Measurements from ENCODE around the gene CRADD.

CRADD gene

DNA sequence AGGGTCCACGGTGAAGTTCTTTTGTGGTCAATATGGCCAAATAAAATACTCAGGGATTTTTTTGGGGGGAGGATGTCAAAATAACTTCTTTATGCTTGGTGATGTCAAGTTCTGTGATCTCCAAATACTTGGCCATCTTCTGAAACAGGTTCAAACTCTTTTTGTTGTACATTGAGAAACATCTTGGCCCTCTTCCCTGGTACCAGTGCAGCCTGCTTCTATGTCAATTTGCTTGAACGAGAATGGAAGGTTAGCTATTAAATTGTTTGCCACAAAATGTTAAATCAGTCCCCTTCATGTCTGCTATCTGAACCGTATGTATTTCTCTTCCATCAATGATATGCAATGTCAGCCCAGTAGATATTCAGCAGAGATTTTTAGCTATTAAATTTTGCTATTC, 6.1 kb upstream of the CRADD start:
- DNase-seq (ENCODE audit: low read depth) = no peak

DNA sequence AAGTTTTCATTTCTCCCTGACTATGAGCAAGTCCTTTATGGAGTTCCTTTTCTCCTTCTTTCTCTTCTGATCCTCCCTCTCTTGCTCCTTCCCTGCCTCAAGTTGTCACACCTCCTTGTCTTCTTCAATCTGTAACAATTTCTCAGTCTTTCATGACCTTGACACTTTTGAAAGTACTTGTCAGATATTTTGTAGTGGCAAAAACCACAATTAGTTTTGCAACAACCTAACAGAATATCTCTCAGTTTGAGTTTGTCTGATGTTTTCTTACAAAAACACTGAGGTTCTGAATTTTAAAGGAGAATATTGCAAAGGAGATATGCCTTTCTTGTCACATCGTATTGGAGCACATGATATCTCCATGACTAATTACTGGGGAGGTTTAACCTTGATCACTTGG, 4.1 kb upstream of the CRADD start:
- no peak for DNase-seq (ENCODE audit: low read depth)

DNA sequence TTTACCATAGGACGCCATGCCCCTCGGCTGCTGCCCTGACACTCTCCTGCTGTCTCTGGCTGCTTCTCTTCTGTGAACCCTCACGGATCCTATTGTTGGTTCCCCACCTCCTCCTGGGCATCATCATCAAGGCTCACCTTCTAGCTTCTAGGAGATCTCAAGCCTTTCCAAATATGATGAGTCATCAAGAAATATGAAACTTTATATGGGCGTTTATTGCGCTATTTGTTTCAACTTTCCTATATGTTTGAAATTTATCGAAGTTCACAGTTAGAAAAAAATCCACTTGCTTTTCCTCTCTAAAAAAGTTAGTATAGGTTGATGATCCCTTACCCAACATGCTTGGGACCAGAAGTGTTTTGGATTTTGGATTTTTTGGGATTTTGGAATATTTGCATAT, 2.8 kb upstream of the CRADD start:
- no peak for DNase-seq (ENCODE audit: low read depth)

DNA sequence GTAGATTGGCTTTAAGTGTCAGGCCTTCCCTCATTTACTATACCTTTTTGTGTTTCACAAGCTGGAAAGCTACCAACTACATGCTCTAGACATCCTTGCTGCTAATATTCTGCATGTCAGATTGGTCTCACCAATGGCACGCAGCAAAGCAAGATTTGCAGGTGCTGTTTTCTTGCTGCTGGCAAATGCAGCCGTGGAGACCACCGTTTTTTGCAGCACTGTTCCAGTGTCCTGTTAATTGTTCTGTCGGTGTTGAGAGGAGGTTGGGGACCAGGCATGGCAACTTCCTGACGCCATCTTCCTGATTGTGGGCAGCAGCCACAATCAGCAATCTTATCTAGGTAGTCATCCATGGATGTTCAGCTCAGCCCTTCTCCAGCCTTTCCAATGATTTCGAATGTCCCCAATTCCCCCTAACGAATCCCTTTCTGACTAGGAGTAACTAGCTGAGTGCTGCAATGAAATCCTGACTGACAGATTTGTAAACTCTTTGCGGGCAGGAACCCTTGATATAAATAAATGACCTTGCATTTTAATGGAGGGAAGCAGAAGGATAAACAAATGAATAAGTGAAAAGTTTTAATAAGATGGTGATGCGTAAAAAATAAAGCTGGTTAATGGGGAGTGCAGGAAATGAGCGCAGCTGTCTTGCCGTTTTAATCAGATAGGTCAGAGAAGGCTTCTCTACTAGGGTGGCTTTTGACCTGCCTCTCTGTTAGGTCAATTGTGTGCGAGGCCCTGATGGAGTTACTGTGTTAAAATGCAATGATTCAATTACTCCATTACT, 574 bp upstream of the CRADD start:
- no peak for DNase-seq (ENCODE audit: low read depth)

DNA sequence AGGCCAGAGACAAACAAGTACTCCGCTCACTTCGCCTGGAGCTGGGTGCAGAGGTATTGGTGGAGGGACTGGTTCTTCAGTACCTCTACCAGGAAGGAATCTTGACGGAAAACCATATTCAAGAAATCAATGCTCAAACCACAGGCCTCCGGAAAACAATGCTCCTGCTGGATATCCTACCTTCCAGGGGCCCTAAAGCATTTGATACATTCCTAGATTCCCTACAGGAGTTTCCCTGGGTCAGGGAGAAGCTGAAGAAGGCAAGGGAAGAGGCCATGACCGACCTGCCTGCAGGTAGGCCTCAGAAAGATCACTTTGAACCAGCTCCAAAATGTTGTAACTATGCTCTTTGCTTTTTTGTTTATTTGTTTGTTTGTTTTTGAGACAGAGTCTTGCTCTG, 1.6 kb downstream of the CRADD start:
- DNase-seq (ENCODE audit: low read depth) = no peak

DNA sequence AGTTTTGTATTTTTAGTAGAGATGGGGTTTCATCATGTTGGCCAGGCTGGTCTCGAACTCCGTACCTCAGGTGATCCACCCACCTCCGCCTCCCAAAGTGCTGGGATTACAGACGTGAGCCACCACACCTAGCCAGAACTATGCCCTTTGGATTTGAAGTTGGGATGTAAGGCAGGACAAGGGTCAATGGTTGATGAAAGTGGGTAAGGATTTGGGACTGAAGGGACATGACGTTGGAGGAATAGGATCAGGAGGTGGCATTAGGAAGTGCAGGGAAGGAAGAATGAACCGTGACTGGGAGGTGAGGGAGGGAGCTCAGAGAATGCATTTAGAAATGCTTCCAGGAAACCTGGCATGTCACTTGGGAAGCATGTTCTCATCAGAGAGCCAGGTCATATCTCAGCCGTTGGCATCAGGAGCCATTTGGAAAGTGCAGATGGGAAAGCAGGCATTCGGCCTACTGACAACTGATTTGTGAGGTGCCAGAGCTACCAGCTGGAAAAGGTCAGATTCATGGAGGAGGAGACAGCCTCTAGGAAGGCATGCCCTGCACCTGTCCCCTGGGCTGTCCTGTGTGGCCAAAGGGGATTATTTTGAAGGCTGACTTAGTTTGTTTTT, 2.2 kb downstream of the CRADD start:
- DNase-seq (ENCODE audit: low read depth) = no peak

DNA sequence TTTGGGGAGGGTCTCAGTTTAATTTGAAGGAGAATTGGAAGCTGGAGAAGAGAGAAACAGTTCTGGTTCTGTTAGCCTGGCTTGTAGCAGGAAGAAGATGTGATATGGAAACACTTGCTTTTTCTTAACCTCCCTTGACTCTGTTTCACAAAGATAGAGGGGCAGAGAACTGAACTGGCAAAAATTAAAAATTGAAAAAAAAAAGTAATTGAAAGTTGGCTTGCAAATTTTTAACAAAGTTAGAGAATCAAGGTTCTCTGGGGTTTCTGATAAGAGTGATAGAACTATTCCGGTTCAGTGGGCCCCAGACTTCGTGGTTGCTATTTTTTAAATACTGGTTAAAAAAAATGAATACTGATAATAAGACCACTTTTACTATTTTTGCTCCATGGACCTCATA, 2.8 kb downstream of the CRADD start:
- no peak for DNase-seq (ENCODE audit: low read depth)

DNA sequence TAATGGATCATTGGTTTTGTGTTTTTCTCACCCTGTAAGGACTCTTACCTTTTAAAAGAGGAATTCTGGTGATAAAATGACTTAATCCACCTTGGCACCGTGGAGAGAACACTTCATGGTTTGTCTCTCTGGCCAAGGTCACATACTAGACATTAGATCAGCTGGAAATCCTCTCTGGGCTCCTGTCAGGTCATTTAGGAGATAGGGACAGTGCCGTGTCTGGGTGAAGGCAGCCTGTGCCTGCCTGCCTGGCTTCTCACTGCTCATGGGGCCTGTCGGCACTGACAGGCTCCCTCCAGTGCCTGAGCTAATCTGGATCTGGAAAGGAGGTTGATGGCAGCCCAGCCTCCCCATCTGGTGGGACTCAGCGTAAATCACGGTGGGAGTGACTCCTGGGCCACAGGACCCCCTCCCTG, 5.7 kb downstream of the CRADD start:
- DNase-seq (ENCODE audit: low read depth) = no peak

DNA sequence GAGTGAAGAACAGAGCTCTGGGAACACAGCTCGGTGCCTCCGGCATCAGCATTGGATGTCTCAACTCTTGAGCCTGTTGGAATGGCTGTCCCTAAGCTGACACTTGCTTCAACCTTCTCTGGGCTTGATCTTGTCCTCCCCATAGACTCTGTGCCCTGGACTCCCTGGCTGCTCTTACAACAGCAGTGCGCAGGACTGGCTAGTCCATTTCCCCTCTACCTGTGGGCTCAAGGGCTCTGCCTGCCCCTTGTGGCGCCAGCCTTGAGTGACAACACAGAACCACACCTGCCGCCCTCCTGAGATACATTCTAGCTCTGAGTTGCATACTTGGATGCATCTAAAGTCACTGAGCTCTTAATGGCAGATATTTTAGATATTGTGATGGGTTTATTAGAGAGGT, 6.2 kb downstream of the CRADD start:
- DNase-seq (ENCODE audit: low read depth) = no peak

DNA sequence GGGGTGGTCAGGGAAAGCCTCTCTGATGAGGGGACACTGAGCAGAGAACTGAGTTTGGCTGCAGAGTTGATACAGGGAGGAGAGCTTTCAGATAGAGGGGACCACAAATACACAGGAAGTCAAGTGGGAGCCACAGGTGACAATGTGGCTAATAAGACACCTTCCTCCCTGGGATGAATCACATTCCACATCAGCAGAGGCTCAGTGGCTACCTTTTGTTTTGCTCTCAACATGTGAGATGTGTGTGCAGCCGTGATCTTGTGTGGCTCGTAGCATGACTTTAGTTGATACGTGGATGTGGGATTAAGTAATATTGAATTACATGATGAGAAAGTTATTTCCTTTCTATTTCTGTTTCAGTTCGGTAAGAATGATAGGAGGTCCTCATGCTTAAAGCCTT, 7.5 kb downstream of the CRADD start:
- DNase-seq (ENCODE audit: low read depth) = no peak

DNA sequence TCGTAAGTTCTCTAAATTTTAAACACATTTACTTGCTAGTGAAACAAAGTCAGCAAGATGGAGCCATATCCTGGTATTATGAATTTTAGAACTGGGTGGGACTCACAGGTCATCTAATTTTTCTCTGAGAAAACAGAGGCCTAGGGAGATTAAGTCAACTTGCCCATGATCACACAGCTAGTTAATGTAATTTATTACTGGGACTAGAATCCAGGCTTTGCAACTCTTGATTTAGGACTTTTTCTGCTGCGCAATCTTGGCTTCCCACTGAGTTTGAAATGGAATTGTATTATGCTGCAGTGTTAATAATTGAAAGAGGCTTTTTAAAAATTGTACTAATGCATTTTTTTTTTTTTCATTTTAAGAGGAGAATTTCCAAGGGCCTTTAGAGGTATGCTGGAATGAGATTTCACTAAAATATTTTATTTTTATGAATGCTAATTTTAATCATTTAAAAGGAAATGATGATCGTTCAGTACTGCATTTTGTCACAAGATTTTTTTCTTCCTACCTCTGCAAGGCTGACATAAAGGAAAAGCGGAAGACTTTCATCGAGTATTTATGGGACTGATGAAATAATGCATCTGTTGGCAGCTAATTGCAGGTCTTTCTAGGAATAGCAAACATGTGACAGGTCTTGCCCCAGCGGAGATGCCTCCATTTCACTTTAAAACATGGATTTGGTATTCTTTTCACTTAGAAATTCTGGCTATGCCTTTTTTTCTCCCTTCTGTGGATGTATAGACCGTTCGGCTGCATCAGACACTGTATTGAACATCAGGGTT, 9.6 kb downstream of the CRADD start:
- no peak for DNase-seq (ENCODE audit: low read depth)

DNA sequence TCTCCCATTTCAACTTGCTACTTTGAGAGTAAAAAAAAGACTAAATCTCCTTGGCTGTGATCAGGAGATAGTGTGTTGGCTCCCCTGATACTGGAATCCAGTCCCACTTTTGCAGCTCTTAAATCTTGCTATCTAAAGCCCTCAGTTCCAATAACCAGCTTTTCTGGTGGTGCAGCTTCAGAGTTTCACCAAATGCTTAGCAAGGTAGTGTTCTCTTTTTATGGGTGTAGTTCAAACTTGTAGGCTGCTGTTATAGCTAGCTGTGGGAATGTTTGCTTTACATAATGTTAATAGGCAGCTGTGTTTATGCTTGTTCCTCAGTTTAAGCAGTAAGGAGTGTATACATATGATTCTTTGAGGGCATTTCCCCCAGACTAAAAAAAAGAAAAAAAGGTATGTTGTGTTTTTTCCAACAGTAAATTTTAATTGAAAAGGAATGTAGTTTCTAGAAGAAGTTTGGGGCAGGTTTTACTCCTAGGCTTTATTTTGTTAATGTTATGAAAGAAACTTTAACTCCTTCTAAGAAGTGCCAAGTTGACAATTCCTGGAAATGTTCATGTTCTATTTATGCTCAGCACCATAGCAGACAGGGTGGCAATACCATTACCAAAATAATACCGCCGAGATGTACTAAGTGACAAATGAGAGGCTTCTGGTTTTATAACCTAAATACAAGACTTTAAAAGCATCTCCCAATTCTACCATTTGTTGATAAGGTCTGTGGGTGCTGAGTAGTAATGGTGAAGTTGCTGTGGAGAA, 12.1 kb downstream of the CRADD start:
- DNase-seq (ENCODE audit: low read depth) = no peak

DNA sequence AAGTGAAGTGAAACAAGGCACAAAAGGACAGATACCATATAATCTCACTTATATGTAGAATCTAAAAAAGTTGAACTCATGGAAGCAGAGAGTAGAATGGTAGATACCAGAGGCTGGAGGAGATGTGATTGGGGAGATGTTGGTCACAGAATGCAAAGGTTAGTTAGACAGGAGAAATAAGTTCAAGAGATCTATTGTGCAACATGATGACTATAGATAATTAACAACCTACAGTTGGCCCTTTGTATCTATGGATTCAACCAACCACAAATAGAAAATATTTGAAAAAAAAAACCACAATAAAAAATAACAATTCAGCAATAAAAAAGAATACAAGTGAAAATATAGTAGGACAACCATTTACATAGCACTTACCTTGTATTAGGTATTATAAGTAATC, 19.3 kb downstream of the CRADD start:
- no peak for DNase-seq (ENCODE audit: low read depth)

DNA sequence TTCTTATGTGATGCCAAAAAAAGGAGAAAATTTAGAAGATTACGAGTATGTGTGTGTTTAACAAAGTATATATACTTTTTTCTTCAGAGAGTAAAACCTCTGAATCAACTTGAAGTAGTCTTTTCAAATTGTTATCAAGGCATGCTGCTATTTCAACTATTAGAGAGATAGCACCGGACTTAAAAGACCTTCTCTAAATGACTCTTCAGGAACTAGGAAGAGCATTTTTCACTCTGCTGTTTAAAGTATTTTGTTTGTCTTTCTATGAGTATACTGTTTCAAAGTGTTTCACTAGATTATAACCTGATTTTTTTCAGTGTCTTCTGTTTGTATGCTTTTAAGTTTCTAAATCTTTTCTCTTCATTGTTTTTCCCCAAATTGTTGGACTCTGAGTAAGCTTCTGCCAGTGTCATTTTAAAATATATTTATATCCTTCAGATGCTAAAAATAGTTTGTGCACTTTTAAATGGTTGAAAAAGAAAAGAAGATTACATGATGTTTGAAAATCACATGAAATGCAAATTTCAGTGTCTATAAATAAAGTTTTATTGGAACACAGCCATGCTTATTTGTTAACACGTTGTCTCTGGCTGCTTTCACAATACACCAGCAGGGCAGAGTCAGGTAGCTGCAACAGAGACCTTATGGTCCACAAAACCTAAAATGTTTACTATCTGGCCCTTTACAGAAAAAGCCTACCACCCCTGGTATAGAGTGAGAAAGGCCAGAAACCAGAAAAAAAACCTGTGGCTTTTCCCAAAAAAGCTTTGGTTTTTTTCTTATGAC, 21.3 kb downstream of the CRADD start:
- no peak for DNase-seq (ENCODE audit: low read depth)

DNA sequence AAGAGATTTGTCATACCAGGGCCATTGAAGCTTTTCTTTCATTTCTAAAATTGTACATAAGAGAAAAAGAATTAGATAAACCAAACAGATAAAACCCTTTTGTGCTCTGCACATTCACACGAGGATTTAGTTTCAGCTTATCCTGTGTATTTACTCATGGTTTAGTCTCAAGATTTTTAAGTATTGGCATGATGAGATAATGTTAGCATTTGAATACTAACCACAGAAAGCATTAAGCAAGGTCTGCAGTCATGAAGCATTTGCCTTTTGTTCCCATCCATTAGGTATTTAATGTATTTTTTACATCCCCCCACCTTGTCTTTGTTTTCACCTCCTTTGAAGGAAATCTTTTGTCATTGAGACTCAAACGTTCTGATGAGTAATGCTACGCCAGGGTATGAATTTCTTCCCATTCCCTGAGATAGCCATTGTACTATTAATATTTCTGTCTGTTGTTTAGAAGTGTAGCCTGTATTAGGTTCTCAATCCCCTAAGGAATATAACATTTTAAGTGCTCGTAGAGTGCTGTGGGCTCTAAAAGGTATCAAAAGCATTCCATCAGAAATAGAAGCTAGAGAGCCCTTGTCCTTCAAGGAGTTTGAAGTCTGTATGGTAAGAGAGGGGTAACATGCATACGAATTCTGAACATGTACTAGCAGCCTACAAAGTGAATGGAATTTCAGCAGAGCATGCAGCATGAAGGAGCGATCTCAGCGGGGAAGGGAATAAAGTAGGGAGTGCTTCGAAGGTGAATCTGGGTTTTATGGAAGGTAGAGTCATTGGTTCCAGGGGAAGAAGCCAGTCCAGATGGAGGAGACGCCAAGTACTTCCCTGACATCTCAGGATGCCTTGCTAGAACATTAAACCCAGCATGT, 22.3 kb downstream of the CRADD start:
- peak; percentile 43 for DNase-seq (ENCODE audit: low read depth)

DNA sequence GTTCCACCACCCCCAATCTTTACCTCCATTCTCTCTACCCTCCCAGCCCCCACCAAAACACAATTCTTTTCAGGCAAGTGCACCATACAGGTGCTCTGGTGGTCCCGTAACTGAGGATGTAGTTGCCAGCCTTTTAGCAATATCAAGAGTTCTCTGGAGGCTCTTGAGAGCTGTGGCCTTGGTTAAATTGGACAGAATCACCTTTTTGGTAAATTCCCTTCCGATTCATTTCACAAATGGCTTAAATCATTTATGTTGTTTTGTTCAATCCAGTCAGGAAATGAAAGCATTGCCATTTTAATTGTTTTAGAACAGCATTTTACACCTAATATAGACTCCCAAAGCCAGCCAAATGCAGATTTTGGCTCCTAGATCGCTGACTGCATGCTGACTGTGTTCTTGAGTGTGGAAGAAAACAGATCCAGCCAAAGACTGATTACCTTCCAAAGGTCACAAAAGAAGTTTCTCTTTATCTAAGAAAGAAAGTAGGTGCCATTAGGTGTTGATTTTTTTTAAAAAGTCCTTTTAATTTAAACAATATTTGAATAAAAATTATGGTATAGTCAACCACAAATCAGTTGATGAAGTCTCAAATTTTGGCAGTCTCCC, 25.6 kb downstream of the CRADD start:
- no peak for DNase-seq (ENCODE audit: low read depth)

DNA sequence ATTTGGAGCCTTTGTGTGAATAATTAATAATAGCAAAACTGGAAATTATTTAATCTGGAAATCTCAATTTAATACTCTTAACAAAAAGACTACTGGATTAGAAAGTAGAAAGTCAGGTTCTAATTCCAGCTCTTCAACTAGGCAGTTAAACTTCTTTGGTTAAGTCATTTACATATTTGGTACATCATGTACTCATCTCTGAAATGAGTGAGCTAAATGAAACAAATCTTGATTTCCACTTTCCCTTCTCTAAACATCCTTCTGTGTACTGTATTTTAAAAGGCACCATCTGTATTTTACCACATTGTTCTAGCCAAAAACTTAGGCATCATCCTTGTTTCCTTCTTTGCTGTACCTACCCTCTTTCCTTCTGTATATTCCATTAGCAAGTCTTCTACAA, 26.9 kb downstream of the CRADD start:
- DNase-seq (ENCODE audit: low read depth) = no peak

DNA sequence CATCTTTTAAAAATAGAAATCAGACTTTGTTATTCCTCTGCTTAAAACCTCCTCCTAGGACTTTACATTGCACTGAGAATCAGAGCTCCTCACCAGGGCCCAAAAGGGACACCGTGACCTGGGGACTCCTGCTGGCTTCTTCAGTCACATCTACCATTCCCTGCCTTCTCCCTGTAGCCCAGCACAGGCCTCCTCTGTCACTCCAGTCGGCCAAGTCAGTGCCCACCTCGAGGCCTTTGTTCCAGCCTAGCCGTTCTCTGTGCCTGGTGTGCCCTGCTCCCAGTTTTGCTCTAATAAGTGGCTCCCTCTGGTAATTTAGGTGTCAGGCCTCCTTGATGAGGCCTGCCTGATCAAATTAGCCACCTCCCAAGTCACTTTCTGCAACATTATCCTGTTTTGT, 27.4 kb downstream of the CRADD start:
- no peak for DNase-seq (ENCODE audit: low read depth)

DNA sequence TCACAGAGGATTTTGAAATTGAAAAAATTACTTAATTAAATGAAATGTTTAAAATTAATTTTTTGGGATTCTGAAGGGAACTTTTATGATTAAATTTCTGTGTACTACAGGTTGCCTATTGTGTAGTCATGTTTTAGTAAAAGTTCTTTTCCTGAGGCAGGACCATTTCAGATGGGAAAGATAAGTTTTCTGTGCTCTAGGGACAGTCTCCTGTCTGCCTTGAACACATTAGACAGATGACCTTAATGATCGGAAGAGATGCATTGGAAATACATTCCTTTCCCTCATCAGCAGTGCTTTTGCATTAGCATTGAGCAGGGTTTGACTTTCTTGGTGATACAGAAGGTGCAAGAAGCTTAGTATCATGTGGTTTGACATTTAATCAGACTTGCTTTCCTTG, 28.1 kb downstream of the CRADD start:
- DNase-seq (ENCODE audit: low read depth) = no peak

DNA sequence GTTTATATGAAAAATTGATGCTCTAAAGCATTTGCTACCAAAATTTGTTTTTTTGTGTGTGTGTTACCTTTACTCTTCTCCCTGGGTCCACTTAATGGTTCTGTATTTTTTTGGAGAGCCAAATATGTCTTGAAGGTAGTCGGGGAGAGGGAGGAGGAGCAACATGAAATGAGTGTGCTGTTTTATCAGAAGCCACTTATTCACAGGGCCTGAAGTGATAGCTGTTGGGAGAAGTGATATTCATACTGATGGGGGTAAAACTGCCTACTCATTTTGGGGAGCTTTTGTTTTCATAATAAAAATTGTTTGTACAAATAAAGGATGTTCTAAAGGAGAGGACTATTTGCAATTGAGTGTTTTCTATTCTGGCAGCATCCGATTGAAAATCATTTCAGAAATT, 29.2 kb downstream of the CRADD start:
- DNase-seq (ENCODE audit: low read depth) = no peak
